ENCODE results near the gene DNAJC30.

GRCh38 chr7:73647725-73648592 is 35.3 kb downstream of the DNAJC30 start:
- TF ChIP-seq SP1 (IDR thresholded peaks at IDR 0.05) (peak; percentile 73), CTCF (IDR thresholded peaks at IDR 0.05; ENCODE audit: low read depth, low read length, missing input control) (peak; percentile 45), GABPA (IDR thresholded peaks at IDR 0.05 in 1 of 2, conservative IDR thresholded peaks at IDR 0.05 in 1 of 2) (no peak), RAD21 (IDR thresholded peaks at IDR 0.05) (peak; percentile 50 to 69), RXRA (IDR thresholded peaks at IDR 0.05) (peak; percentile 50 to 78), MAX (IDR thresholded peaks at IDR 0.05) (peak; percentile 16), ZBTB33 (IDR thresholded peaks at IDR 0.05) (no peak), YY1 (IDR thresholded peaks at IDR 0.05) (peak; percentile 71), EGR1 (IDR thresholded peaks at IDR 0.05; ENCODE audit: low read depth in 2 of 2) (peak in 1 of 2 donors; percentile 12)

All from liver (tissue), 3 donors.